ENCODE results near the gene AGTRAP.

AGTRAP gene

GRCh38 chr1:11761988-11762406 is 26.1 kb downstream of the AGTRAP start, which contains the start of gene C1orf167:
Gene C1orf167, plus strand, starts transcription at chr1:11762193. Its CDS starts 2,208 bp downstream, at chr1:11764401.
- DNase-seq (ENCODE audit: low read depth in 2 of 2), result no peak

- no peak for DNase-seq (ENCODE audit: low read depth in 2 of 2)
Measured at GRCh38 chr1:11764115-11764514, 28.2 kb downstream of the AGTRAP start.

- DNase-seq (ENCODE audit: low read depth in 2 of 2), result no peak
Measured at GRCh38 chr1:11764519-11764918, 28.6 kb downstream of the AGTRAP start.

GRCh38 chr1:11765661-11766428 is 29.9 kb downstream of the AGTRAP start:
- DNase-seq (ENCODE audit: low read depth in 2 of 2), result no peak

- DNase-seq (ENCODE audit: low read depth in 2 of 2), result no peak
Measured at GRCh38 chr1:11766429-11766776, 30.5 kb downstream of the AGTRAP start.

- DNase-seq (ENCODE audit: low read depth in 2 of 2), result no peak
Measured at GRCh38 chr1:11767922-11768704, 32.2 kb downstream of the AGTRAP start.

GRCh38 chr1:11768821-11769220 is 32.9 kb downstream of the AGTRAP start:
- DNase-seq (ENCODE audit: low read depth in 2 of 2), result no peak

GRCh38 chr1:11769274-11769673 is 33.3 kb downstream of the AGTRAP start:
- no peak for DNase-seq (ENCODE audit: low read depth in 2 of 2)

GRCh38 chr1:11770011-11770410 is 34.1 kb downstream of the AGTRAP start:
- DNase-seq (ENCODE audit: low read depth in 2 of 2), result no peak

GRCh38 chr1:11771481-11772043 is 35.6 kb downstream of the AGTRAP start:
- DNase-seq (ENCODE audit: low read depth in 2 of 2), result no peak

GRCh38 chr1:11772458-11772857 is 36.5 kb downstream of the AGTRAP start:
- no peak for DNase-seq (ENCODE audit: low read depth in 2 of 2)

- no peak for DNase-seq (ENCODE audit: low read depth in 2 of 2)
Measured at GRCh38 chr1:11774753-11775152, 38.8 kb downstream of the AGTRAP start.

- no peak for DNase-seq (ENCODE audit: low read depth in 2 of 2)
Measured at GRCh38 chr1:11777658-11778322, 41.9 kb downstream of the AGTRAP start.

- no peak for DNase-seq (ENCODE audit: low read depth in 2 of 2)
Measured at GRCh38 chr1:11778336-11778735, 42.4 kb downstream of the AGTRAP start.

GRCh38 chr1:11778844-11779623 is 43.1 kb downstream of the AGTRAP start:
- DNase-seq (ENCODE audit: low read depth in 2 of 2), result no peak

GRCh38 chr1:11779715-11780379 is 43.9 kb downstream of the AGTRAP start:
- DNase-seq (ENCODE audit: low read depth in 2 of 2), result no peak

- no peak for DNase-seq (ENCODE audit: low read depth in 2 of 2)
Measured at GRCh38 chr1:11780380-11781147, 44.6 kb downstream of the AGTRAP start.

GRCh38 chr1:11781297-11781696 is 45.4 kb downstream of the AGTRAP start:
- DNase-seq (ENCODE audit: low read depth in 2 of 2), result no peak

GRCh38 chr1:11782127-11782708 is 46.3 kb downstream of the AGTRAP start:
- DNase-seq (ENCODE audit: low read depth in 2 of 2), result no peak

GRCh38 chr1:11783556-11783955 is 47.6 kb downstream of the AGTRAP start:
- no peak for DNase-seq (ENCODE audit: low read depth in 2 of 2)
